K562 (cell line): Measurements from ENCODE around the gene TTC8. TPM values are rescaled to one million over a fixed set of nuclear protein-coding genes. Genes with fewer than 3 reads are reported as not detected.

Experiments used
- FOXP1 ChIP-seq: sonication (generic); formaldehyde crosslinking; IDR thresholded peaks from 2 replicates; pipeline ENCODE4 v1.8.0; 2022; ENCODE audit warnings: mild to moderate bottlenecking, missing genetic modification reagents
- HEY1 ChIP-seq: fragments of 250-450 bp; sonication (Bioruptor Pico); IDR thresholded peaks from 2 replicates; pipeline ENCODE4 v1.5.0; 2020; ENCODE audit warnings: mild to moderate bottlenecking, moderate library complexity, borderline replicate concordance
- LCOR ChIP-seq: sonication (generic); formaldehyde crosslinking; IDR thresholded peaks from 2 replicates; pipeline ENCODE4 v1.8.0; 2022; ENCODE audit warnings: mild to moderate bottlenecking, missing genetic modification reagents
- NFIC ChIP-seq: fragments of 450-650 bp; IDR thresholded peaks from 2 replicates; pipeline ENCODE4 v1.6.1; 2017; ENCODE audit warnings: mild to moderate bottlenecking, inconsistent platforms
- POLR2G ChIP-seq: fragments of 200-400 bp; formaldehyde crosslinking; IDR thresholded peaks from 2 replicates; pipeline ENCODE4 v1.6.1; 2017; ENCODE audit warnings: low read depth, mild to moderate bottlenecking, antibody characterized with exemption, low read length, moderate library complexity
- RAD51 ChIP-seq: fragments of 450-650 bp; IDR thresholded peaks from 2 replicates; pipeline ENCODE4 v1.7.1; 2016; ENCODE audit warnings: low read depth, mild to moderate bottlenecking, borderline replicate concordance
- RCOR1 ChIP-seq, 2 experiments: IDR thresholded peaks; 2 replicates each; pipeline ENCODE4 v1.6.1; 2012; ENCODE audit warnings: low read depth in 2 of 2, low read length in 2 of 2, borderline replicate concordance in 1 of 2, improper control_type of control experiment in 1 of 2
- polyA plus RNA-seq, 8 experiments: library from polyadenylated mRNA; depleted of rRNA in 4 of 8; stranded (reverse) in 5 of 8; unstranded in 3 of 8; fragments of >200 nt; fragmentation: Nextera tagmentation in 2 of 8; fragmentation: Illumina TruSeq in 1 of 8; extraction: Ambion mirVana in 2 of 8; extraction: Trizol in 1 of 8; gene quantifications; 2 replicates each; pipeline versions ENCODE4 v1.2.1 to v1.2.3, GENCODE V29; 2011 to 2014; ENCODE audit warnings: inconsistent platforms in 1 of 8, missing spikeins in 1 of 8
- total RNA-seq, 7 experiments: library from RNA; depleted of rRNA in 6 of 7; stranded (reverse); fragments of >200 nt in 6 of 7; fragmentation: Illumina TruSeq in 2 of 7; extraction: Trizol in 2 of 7; gene quantifications; 2 replicates each; pipeline versions ENCODE4 v1.2.1 to v1.2.3, GENCODE V29; 2011 to 2021; ENCODE audit warnings: low replicate concordance in 1 of 7
- TF ChIP-seq, protein P1 (sequence below), 2 experiments: fragments of 450-650 bp; IDR thresholded peaks; 2 replicates each; pipeline ENCODE4 v1.6.1; 2016; ENCODE audit warnings: mild to moderate bottlenecking in 2 of 2, borderline replicate concordance in 1 of 2, low read depth in 1 of 2, moderate library complexity in 1 of 2
- TF ChIP-seq, protein P2 (sequence below): fragments of 450-650 bp; formaldehyde crosslinking; IDR thresholded peaks from 2 replicates; pipeline ENCODE4 v1.4.0; 2020; ENCODE audit warnings: mild to moderate bottlenecking, mixed read lengths

The TTC8 gene
- total and polyA plus RNA-seq, 9 of the 15 experiments (the other 6 are each of a cell fraction or from before 2014, with no cell fraction given) = 7.3 to 22.7 (median 9.6) TPM

- TF ChIP-seq, protein P1, sequence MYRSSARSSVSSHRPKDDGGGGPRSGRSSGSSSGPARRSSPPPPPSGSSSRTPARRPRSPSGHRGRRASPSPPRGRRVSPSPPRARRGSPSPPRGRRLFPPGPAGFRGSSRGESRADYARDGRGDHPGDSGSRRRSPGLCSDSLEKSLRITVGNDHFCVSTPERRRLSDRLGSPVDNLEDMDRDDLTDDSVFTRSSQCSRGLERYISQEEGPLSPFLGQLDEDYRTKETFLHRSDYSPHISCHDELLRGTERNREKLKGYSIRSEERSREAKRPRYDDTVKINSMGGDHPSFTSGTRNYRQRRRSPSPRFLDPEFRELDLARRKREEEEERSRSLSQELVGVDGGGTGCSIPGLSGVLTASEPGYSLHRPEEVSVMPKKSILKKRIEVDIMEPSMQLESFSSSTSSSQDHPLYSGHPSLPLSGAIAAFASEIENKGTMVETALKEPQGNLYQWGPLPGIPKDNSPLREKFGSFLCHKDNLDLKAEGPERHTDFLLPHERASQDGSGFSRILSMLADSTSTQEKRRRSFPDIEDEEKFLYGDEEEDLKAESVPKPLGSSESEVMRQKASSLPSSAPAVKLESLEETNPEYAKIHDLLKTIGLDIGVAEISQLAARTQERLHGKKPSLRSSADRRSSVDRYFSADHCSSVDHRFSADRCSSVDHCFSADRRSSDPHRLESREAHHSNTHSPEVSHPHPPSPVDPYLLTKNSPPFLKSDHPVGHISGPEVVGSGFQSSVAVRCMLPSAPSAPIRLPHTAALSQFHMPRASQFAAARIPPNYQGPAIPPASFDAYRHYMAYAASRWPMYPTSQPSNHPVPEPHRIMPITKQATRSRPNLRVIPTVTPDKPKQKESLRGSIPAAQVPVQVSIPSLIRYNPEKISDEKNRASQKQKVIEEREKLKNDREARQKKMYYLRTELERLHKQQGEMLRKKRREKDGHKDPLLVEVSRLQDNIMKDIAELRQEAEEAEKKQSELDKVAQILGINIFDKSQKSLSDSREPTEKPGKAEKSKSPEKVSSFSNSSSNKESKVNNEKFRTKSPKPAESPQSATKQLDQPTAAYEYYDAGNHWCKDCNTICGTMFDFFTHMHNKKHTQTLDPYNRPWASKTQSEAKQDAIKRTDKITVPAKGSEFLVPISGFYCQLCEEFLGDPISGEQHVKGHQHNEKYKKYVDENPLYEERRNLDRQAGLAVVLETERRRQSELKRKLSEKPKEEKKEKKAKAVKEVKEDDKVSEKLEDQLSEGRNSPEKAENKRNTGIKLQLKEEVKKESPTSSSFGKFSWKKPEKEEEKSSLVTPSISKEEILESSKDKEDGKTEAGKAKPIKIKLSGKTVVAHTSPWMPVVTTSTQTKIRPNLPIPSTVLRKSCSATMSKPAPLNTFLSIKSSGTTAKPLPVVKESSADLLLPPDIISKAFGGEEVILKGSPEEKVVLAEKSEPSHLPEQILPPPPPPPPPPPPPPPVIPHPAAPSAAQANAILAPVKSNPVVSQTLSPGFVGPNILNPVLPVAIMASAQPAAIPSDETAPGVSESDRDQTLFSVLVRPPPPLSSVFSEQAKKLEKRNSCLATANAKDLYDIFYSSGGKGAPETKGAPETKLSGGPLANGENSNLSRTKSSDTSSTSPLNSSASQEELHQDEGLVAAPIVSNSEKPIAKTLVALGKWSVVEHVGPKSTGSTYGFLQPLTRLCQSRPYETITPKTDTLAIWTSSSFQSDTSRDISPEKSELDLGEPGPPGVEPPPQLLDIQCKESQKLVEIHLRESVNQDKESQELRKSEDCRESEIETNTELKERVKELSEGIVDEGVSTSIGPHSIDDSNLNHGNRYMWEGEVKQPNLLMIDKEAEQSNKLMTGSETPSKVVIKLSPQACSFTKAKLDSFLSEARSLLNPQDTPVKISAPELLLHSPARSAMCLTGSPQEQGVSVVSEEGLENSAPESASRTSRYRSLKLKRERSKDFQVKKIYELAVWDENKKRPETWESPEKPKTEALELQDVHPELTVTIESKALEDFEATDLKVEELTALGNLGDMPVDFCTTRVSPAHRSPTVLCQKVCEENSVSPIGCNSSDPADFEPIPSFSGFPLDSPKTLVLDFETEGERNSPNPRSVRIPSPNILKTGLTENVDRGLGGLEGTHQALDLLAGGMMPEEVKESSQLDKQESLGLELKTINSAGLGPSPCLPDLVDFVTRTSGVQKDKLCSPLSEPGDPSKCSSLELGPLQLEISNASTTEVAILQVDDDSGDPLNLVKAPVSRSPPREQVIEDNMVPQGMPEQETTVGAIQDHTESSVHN (IDR thresholded peaks at IDR 0.05; ENCODE audit: borderline replicate concordance in 1 of 2, low read depth in 1 of 2) = no peak
- no peak for TF ChIP-seq RAD51
- TF ChIP-seq, protein P2, sequence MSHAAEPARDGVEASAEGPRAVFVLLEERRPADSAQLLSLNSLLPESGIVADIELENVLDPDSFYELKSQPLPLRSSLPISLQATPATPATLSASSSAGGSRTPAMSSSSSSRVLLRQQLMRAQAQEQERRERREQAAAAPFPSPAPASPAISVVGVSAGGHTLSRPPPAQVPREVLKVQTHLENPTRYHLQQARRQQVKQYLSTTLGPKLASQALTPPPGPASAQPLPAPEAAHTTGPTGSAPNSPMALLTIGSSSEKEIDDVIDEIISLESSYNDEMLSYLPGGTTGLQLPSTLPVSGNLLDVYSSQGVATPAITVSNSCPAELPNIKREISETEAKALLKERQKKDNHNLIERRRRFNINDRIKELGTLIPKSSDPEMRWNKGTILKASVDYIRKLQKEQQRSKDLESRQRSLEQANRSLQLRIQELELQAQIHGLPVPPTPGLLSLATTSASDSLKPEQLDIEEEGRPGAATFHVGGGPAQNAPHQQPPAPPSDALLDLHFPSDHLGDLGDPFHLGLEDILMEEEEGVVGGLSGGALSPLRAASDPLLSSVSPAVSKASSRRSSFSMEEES (CRISPR knock-in tag) = no peak
- no peak for TF ChIP-seq POLR2G
- TF ChIP-seq NFIC = no peak
- TF ChIP-seq FOXP1 (CRISPR knock-in tag) = no peak
- TF ChIP-seq RCOR1 (IDR thresholded peaks at IDR 0.05; ENCODE audit: borderline replicate concordance in 1 of 2, low read depth in 2 of 2, low read length in 2 of 2) = no peak
- TF ChIP-seq LCOR (CRISPR knock-in tag) = no peak
- TF ChIP-seq HEY1 = no peak
Measured at GRCh38 chr14:88785911-88786310, 38.5 kb upstream of the TTC8 start (continued).
